Suprapubic skin (tissue), 3 donors: ENCODE data around the gene NDUFA12.

ENCODE experiments used
- CTCF ChIP-seq, 2 donors: fragments of 200-600 bp in 1 of 2; fragments of 450-650 bp in 1 of 2; sonication (generic) in 1 of 2; IDR thresholded peaks; one replicate each; pipeline ENCODE4 v1.5.1; 2016 to 2019; ENCODE audit warnings: antibody characterized with exemption in 2 of 2, mild to moderate bottlenecking in 1 of 2, moderate library complexity in 1 of 2
- EP300 ChIP-seq: sonication (generic); formaldehyde crosslinking; IDR thresholded peaks from one replicate; pipeline ENCODE4 v1.6.1; 2017; ENCODE audit warnings: antibody characterized with exemption

- no peak for TF ChIP-seq CTCF (IDR thresholded peaks at IDR 0.05)
- no peak for TF ChIP-seq EP300
These were observed 30.3 kb downstream of the NDUFA12 start for GRCh38 chr12:94973221-94973620.
